HCT116 (cell line): ENCODE data around the gene GPR31. TPM values are rescaled to one million over a fixed set of nuclear protein-coding genes. Genes with fewer than 3 reads are reported as not detected.

Experiments used
- ATAC-seq: fragments of 200-7000 bp; cut with Tn5 transposase; 2 replicates; pipeline ENCODE4 v1.9.1; 2020; ENCODE audit warnings: mild to moderate bottlenecking, moderate library complexity
- BruUV-seq: library from RNA; stranded (reverse); fragments of 400-500 nt; replicated peaks from 2 replicates; lab custom pipeline; 2021; lab: Mats Ljungman, UMichigan
- CTCF ChIA-PET: fragments of 300-600 bp; sonication (Branson Sonifier 250); formaldehyde crosslinking; loops from one replicate; lab custom pipeline; 2021; ENCODE audit warnings: antibody characterized with exemption; lab: Charles Lee
- POLR2A ChIA-PET: fragments of 300-600, 350-600 bp; sonication (Branson Sonifier 250); formaldehyde crosslinking; loops from one replicate; lab custom pipeline; 2021; ENCODE audit warnings: antibody characterized with exemption; lab: Charles Lee
- RAD21 ChIA-PET, 2 experiments: fragments of 300-600 bp; sonication (Branson Sonifier 250); formaldehyde crosslinking; loops; one replicate each; lab custom pipeline; 2023; ENCODE audit warnings: low total read pairs in 2 of 2; ENCODE audit not compliant: uncharacterized antibody in 2 of 2, unreplicated experiment in 2 of 2, low non-redundant PET in 1 of 2; lab: Charles Lee
- DNase-seq: peaks from one replicate; pipeline ENCODE4 v3.0.0-alpha.2; 2010; ENCODE audit warnings: low read depth, low spot score
- H2AFZ ChIP-seq: fragments of 200-600 bp; shearing (Covaris generic), sonication (generic); 2 replicates; pipeline ENCODE4 v1.6.1; 2017; ENCODE audit warnings: low read depth, mixed run types, mixed read lengths, antibody characterized with exemption, low read length; ENCODE audit not compliant: poor library complexity, severe bottlenecking
- H3K27ac ChIP-seq: 2 replicates; pipeline ENCODE4 v1.5.1; 2012; ENCODE audit warnings: low read depth, low read length
- H3K27me3 ChIP-seq: fragments of 200-600 bp; sonication (generic); 2 replicates; pipeline ENCODE4 v1.6.1; 2016; ENCODE audit warnings: mixed run types, low read length, mixed read lengths; ENCODE audit not compliant: insufficient read depth
- H3K36me3 ChIP-seq, 2 experiments: fragments of 200-500 bp in 1 of 2; fragments of 200-600 bp in 1 of 2; sonication (Bioruptor generic) in 1 of 2; sonication (generic) in 1 of 2; 2 replicates each; pipeline versions ENCODE4 v1.5.1 to v1.6.1; 2014 to 2016; ENCODE audit warnings: low read length in 2 of 2, inconsistent platforms in 1 of 2, mixed read lengths in 1 of 2, mixed run types in 1 of 2; ENCODE audit not compliant: insufficient read depth in 2 of 2, control insufficient read depth in 1 of 2
- H3K4me1 ChIP-seq, 2 experiments: fragments of 200-600 bp in 1 of 2; sonication (generic) in 1 of 2; 2 replicates each; pipeline versions ENCODE4 v1.5.1 to v1.6.1; 2012 to 2017; ENCODE audit warnings: low read length in 2 of 2, inconsistent platforms in 1 of 2, mild to moderate bottlenecking in 1 of 2, mixed read lengths in 1 of 2, mixed run types in 1 of 2, moderate library complexity in 1 of 2; ENCODE audit not compliant: insufficient read depth in 2 of 2, control insufficient read depth in 1 of 2
- H3K4me2 ChIP-seq: fragments of 200-600 bp; sonication (generic); 2 replicates; pipeline ENCODE4 v1.6.1; 2017; ENCODE audit warnings: mixed run types, low read length, mixed read lengths
- H3K4me3 ChIP-seq, 2 experiments: fragments of 200-600 bp in 1 of 2; sonication (generic) in 1 of 2; replicated peaks in 1 of 2; 2 replicates each; pipeline ENCODE4 v1.5.1; 2011 to 2016; ENCODE audit warnings: low read length in 2 of 2, control low read depth in 1 of 2, low read depth in 1 of 2, mild to moderate bottlenecking in 1 of 2, mixed read lengths in 1 of 2, mixed run types in 1 of 2
- H3K79me2 ChIP-seq: fragments of 200-600 bp; sonication (generic); 2 replicates; pipeline ENCODE4 v1.6.1; 2017; ENCODE audit warnings: mild to moderate bottlenecking, mixed run types, low read length, moderate library complexity, mixed read lengths; ENCODE audit not compliant: insufficient read depth
- H3K9ac ChIP-seq: fragments of 200-600 bp; sonication (generic); 2 replicates; pipeline ENCODE4 v1.6.1; 2016; ENCODE audit warnings: low read length, mixed read lengths
- H3K9me2 ChIP-seq: fragments of 200-600 bp; sonication (generic), shearing (Covaris generic); 2 replicates; pipeline ENCODE4 v1.6.1; 2017; ENCODE audit warnings: mixed run types, mild to moderate bottlenecking, moderate library complexity; ENCODE audit not compliant: insufficient read depth
- H3K9me3 ChIP-seq, 2 experiments: fragments of 200-500 bp in 1 of 2; fragments of 200-600 bp in 1 of 2; sonication (Bioruptor generic) in 1 of 2; sonication (generic) in 1 of 2; 2 replicates each; pipeline ENCODE4 v1.6.1; 2014 to 2017; ENCODE audit warnings: low read length in 2 of 2, mixed read lengths in 2 of 2, inconsistent platforms in 1 of 2, low read depth in 1 of 2, mild to moderate bottlenecking in 1 of 2, mixed run types in 1 of 2, moderate library complexity in 1 of 2; ENCODE audit not compliant: control insufficient read depth in 1 of 2, insufficient read depth in 1 of 2
- H4K20me1 ChIP-seq: fragments of 200-600 bp; sonication (generic), shearing (Covaris generic); 2 replicates; pipeline ENCODE4 v1.6.1; 2017; ENCODE audit warnings: mixed run types, mild to moderate bottlenecking, moderate library complexity; ENCODE audit not compliant: insufficient read depth
- CBX3 ChIP-seq: IDR thresholded peaks from 2 replicates; pipeline ENCODE4 v1.6.1; 2012; ENCODE audit warnings: low read depth
- CEBPB ChIP-seq: IDR thresholded peaks from 2 replicates; pipeline ENCODE4 v1.6.1; 2012; ENCODE audit warnings: low read depth
- ELF1 ChIP-seq: IDR thresholded peaks from 2 replicates; pipeline ENCODE4 v1.6.1; 2012; ENCODE audit warnings: low read depth, borderline replicate concordance
- EZH2 ChIP-seq: fragments of 200-600 bp; sonication (generic); IDR thresholded peaks from 2 replicates; pipeline ENCODE4 v1.6.1; 2017; ENCODE audit warnings: antibody characterized with exemption, mixed run types
- EZH2phosphoT487 ChIP-seq: fragments of 200-600 bp; IDR thresholded peaks from 2 replicates; pipeline ENCODE4 v1.6.1; 2018; ENCODE audit warnings: antibody characterized with exemption, borderline replicate concordance
- FOSL1 ChIP-seq: IDR thresholded peaks from 2 replicates; pipeline ENCODE4 v1.6.1; 2012; ENCODE audit warnings: low read depth
- JUND ChIP-seq: IDR thresholded peaks from 2 replicates; pipeline ENCODE4 v1.6.1; 2012
- POLR2A ChIP-seq: IDR thresholded peaks from 2 replicates; pipeline ENCODE4 v1.7.0; 2011; ENCODE audit warnings: borderline replicate concordance; ENCODE audit not compliant: insufficient read depth, insufficient read length; ENCODE audit errors: extremely low read depth
- RAD21 ChIP-seq: IDR thresholded peaks from 2 replicates; pipeline ENCODE4 v1.6.1; 2012; ENCODE audit warnings: low read depth, mild to moderate bottlenecking
- REST ChIP-seq: IDR thresholded peaks from 2 replicates; pipeline ENCODE4 v1.6.1; 2012; ENCODE audit warnings: low read depth
- SP1 ChIP-seq: IDR thresholded peaks from 2 replicates; pipeline ENCODE4 v1.6.1; 2012; ENCODE audit warnings: low read depth
- TCF7L2 ChIP-seq: IDR thresholded peaks from 2 replicates; pipeline ENCODE4 v1.7.0; 2011; ENCODE audit warnings: borderline replicate concordance, inconsistent platforms; ENCODE audit not compliant: insufficient read depth, insufficient read length; ENCODE audit errors: extremely low read depth
- intact Hi-C: fragments of 100-400 bp; cut with micrococcal nuclease; formaldehyde crosslinking; loops from 2 replicates; pipeline ENCODE4 v1.10.0; 2022
- total RNA-seq: library from RNA; stranded (reverse); gene quantifications from one replicate; pipeline ENCODE4 v1.2.1, GENCODE V29; 2021; ENCODE audit not compliant: unreplicated experiment
- TF ChIP-seq, protein P1 (sequence below), 3 experiments: fragments of 200-600 bp in 1 of 3; sonication (generic) in 1 of 3; IDR thresholded peaks in 2 of 3; conservative IDR thresholded peaks in 1 of 3; 2 replicates each; pipeline ENCODE4 v1.5.1; 2012 to 2017; ENCODE audit warnings: low read depth in 2 of 3, low read length in 2 of 3, antibody characterized with exemption in 1 of 3, borderline replicate concordance in 1 of 3, control low read depth in 1 of 3, mild to moderate bottlenecking in 1 of 3, mixed read lengths in 1 of 3, mixed run types in 1 of 3, moderate library complexity in 1 of 3; ENCODE audit not compliant: insufficient read depth in 1 of 3

Gene GPR31
- total RNA-seq, 1 experiment from 2014 or later, result not detected

- no TSS peak for BruUV-seq
- intact Hi-C loops, result no loop called here
- ChIA-PET RAD21 (no interaction called here), CTCF (no interaction called here), POLR2A (no interaction called here)
- Histone ChIP-seq H3K79me2 (no peaks in the 10 kb centered on the region), H3K36me3 (no peaks in the 10 kb centered on the region), H3K4me2 (no peak overlapping the region), H3K4me1 (no peaks in the 10 kb centered on the region), H3K4me3 (no peak overlapping the region), H3K27ac (no peak overlapping the region), H3K9me2 (no peaks in the 10 kb centered on the region), H3K9ac (no peak overlapping the region), H2AFZ (no peak overlapping the region), H3K27me3 (peaks cover 19% of the 10 kb centered on the region), H4K20me1 (no peaks in the 10 kb centered on the region), H3K9me3 (no peaks in the 10 kb centered on the region)
- TF ChIP-seq, protein P1, sequence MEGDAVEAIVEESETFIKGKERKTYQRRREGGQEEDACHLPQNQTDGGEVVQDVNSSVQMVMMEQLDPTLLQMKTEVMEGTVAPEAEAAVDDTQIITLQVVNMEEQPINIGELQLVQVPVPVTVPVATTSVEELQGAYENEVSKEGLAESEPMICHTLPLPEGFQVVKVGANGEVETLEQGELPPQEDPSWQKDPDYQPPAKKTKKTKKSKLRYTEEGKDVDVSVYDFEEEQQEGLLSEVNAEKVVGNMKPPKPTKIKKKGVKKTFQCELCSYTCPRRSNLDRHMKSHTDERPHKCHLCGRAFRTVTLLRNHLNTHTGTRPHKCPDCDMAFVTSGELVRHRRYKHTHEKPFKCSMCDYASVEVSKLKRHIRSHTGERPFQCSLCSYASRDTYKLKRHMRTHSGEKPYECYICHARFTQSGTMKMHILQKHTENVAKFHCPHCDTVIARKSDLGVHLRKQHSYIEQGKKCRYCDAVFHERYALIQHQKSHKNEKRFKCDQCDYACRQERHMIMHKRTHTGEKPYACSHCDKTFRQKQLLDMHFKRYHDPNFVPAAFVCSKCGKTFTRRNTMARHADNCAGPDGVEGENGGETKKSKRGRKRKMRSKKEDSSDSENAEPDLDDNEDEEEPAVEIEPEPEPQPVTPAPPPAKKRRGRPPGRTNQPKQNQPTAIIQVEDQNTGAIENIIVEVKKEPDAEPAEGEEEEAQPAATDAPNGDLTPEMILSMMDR (IDR thresholded peaks at IDR 0.05 in 2 of 3, conservative IDR thresholded peaks at IDR 0.05 in 1 of 3; ENCODE audit: borderline replicate concordance in 1 of 3, insufficient read depth in 1 of 3, low read depth in 2 of 3, low read length in 2 of 3), result no peak
- no peak for TF ChIP-seq RAD21
- ATAC-seq (no peak), DNase-seq (no peak)
Measured at GRCh38 chr6:167163476-167164011, 5.8 kb upstream of the GPR31 start.

DNA sequence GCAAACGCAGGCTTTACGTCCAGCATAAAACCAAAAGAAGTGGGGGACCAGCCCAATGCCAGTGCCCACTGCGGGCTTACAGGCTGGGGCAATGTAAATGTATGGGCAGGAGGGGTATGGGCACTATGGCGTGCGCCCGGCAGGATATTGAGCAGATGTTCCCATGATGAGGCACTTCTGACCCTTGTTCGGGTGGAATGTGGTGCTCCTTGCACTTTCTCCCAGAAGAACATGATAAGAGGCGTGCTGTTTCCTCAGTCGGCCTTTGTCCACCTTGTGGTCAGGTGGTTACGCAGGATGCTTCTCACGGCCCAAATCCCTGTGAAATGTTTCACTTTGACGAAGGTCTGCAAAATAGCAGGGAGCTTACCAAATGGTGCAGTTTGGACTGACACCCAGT, 4.8 kb upstream of the GPR31 start:
- H3K9me2 ChIP-seq, result no peaks in the 10 kb centered on the region
- CTCF ChIA-PET, result no interaction called here
- intact Hi-C loops, result no loop called here
- DNase-seq, result no peak
- H3K27ac ChIP-seq, result no peak overlapping the region
- POLR2A ChIA-PET, result no interaction called here
- BruUV-seq, result no TSS peak
- ATAC-seq, result no peak
- H2AFZ ChIP-seq, result no peak overlapping the region
- H3K4me3 ChIP-seq, result no peak overlapping the region
- H3K27me3 ChIP-seq, result peaks cover 27% of the 10 kb centered on the region
- no peak overlapping the region for H3K9ac ChIP-seq
- H3K9me3 ChIP-seq, result no peaks in the 10 kb centered on the region
- no peaks in the 10 kb centered on the region for H4K20me1 ChIP-seq
- no peak overlapping the region for H3K4me2 ChIP-seq
- RAD21 ChIA-PET, result no interaction called here
- H3K79me2 ChIP-seq, result no peaks in the 10 kb centered on the region
- H3K4me1 ChIP-seq, result no peaks in the 10 kb centered on the region
- H3K36me3 ChIP-seq, result no peaks in the 10 kb centered on the region
- TF ChIP-seq EZH2phosphoT487 (no peak), JUND (no peak), SP1 (no peak), CBX3 (no peak), EZH2 (no peak), RAD21 (no peak), CEBPB (no peak), ELF1 (no peak), REST (no peak), POLR2A (no peak), FOSL1 (no peak), TCF7L2 (no peak)
- TF ChIP-seq, protein P1 (IDR thresholded peaks at IDR 0.05 in 2 of 3, conservative IDR thresholded peaks at IDR 0.05 in 1 of 3; ENCODE audit: borderline replicate concordance in 1 of 3, insufficient read depth in 1 of 3, low read depth in 2 of 3, low read length in 2 of 3), result no peak
